Measurements from ENCODE around the gene TP53RK. TPM values are rescaled to one million over a fixed set of nuclear protein-coding genes. Genes with fewer than 3 reads are reported as not detected.

TP53RK gene
- total RNA-seq, 1 experiment from 2014 or later: 21.5 TPM

DNA sequence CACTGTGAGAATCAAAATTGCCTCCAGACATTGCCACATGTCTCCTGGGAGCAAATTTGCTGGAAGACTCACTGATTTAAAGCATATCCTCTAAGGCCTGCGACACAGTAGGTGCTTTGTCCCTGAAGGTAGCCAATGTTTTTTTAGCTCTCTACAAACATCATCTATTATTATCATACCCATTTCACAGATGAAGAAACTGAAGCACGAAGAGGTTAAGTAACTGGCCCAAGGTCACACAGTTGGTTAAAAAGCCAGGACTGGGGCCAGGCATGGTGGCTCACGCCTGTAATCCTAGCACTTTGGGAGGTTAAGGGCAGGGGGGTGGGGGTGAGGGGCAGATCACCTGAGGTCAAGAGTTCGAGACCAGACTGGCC, 50.4 kb downstream of the TP53RK start:
- WGBS (ENCODE audit: extremely low coverage, insufficient read length, low lambda C conversion rate): no CpG with 5 or more reads among the region's 4 CpGs
- DNase-seq: no peak

More for the DNA sequence above, 50.4 kb downstream of the TP53RK start:
- H3K56ac ChIP-seq (ENCODE audit: insufficient read length, low read depth, low read length): no peak overlapping the region
- H3K27ac ChIP-seq (ENCODE audit: insufficient read length, low read depth, low read length): no peak overlapping the region
- H2AK5ac ChIP-seq (ENCODE audit: insufficient read length, low read length): no peak overlapping the region
- no peak overlapping the region for H4K8ac ChIP-seq (replicated peaks; ENCODE audit: insufficient read length, low read depth, low read length)
- peaks cover 35 to 40% of the 10 kb centered on the region in 2 experiments for H3K4me1 Mint-ChIP-seq
- H3K18ac ChIP-seq (ENCODE audit: insufficient read length, low read depth, low read length): no peak overlapping the region
- no peak overlapping the region for H4K91ac ChIP-seq (ENCODE audit: insufficient read length, low read depth, low read length)
- H4K5ac ChIP-seq (ENCODE audit: insufficient read length, low read depth, low read length): no peak overlapping the region
- H3K9me3 ChIP-seq (ENCODE audit: control insufficient read depth, low read depth, low read length): no peaks in the 10 kb centered on the region
- H2BK120ac ChIP-seq (ENCODE audit: low read depth, low read length, poor library complexity, severe bottlenecking): no peak overlapping the region
- no peak overlapping the region for H3T11ph ChIP-seq (ENCODE audit: low read length)
- H2AFZ ChIP-seq (ENCODE audit: low read length): no peak overlapping the region
- H3K9ac ChIP-seq (ENCODE audit: extremely low read depth, insufficient read length, low read length): no peak overlapping the region
- no peak overlapping the region for H2BK5ac ChIP-seq (ENCODE audit: insufficient read length, low read length)
- no peak overlapping the region for H2BK12ac ChIP-seq (ENCODE audit: insufficient read length, low read depth, low read length)
- no peak overlapping the region for H3K4ac ChIP-seq (ENCODE audit: low read depth, low read length)
- TF ChIP-seq, protein P1, sequence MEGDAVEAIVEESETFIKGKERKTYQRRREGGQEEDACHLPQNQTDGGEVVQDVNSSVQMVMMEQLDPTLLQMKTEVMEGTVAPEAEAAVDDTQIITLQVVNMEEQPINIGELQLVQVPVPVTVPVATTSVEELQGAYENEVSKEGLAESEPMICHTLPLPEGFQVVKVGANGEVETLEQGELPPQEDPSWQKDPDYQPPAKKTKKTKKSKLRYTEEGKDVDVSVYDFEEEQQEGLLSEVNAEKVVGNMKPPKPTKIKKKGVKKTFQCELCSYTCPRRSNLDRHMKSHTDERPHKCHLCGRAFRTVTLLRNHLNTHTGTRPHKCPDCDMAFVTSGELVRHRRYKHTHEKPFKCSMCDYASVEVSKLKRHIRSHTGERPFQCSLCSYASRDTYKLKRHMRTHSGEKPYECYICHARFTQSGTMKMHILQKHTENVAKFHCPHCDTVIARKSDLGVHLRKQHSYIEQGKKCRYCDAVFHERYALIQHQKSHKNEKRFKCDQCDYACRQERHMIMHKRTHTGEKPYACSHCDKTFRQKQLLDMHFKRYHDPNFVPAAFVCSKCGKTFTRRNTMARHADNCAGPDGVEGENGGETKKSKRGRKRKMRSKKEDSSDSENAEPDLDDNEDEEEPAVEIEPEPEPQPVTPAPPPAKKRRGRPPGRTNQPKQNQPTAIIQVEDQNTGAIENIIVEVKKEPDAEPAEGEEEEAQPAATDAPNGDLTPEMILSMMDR (conservative IDR thresholded peaks at IDR 0.05): no peak
- peaks cover 3% of the 10 kb centered on the region for H4K20me1 ChIP-seq (ENCODE audit: control insufficient read depth, insufficient read depth, insufficient read length)
- H3K4me3 Mint-ChIP-seq: no peak overlapping the region
- peaks cover 2% of the 10 kb centered on the region; the same call in 1 of the 2 replicates for H3K27me3 Mint-ChIP-seq (ENCODE audit: low read depth)
- no peak overlapping the region for H3K4me2 ChIP-seq (ENCODE audit: insufficient read depth, insufficient read length, low read length)
- H3K23me2 ChIP-seq (ENCODE audit: insufficient read length, low read depth, low read length, poor library complexity, severe bottlenecking): no peaks in the 10 kb centered on the region
- no peaks in the 10 kb centered on the region for H3K27me3 ChIP-seq (ENCODE audit: insufficient read depth, low read length)
- H3K23ac ChIP-seq (ENCODE audit: insufficient read length, low read depth, low read length): no peak overlapping the region
- H2BK20ac ChIP-seq (ENCODE audit: low read depth, low read length, poor library complexity, severe bottlenecking): no peak overlapping the region
- no peak overlapping the region for H2BK15ac ChIP-seq (ENCODE audit: low read depth, low read length)
- peaks cover 1 to 6% (median 2%) of the 10 kb centered on the region in 3 experiments; a peak in 4 of 7 replicates for H3K36me3 Mint-ChIP-seq (ENCODE audit: insufficient read depth in 1 of 3, low read depth in 3 of 3)
- no peak overlapping the region; a peak in 1 of 7 replicates for H3K27ac Mint-ChIP-seq
- no peak overlapping the region for H3K14ac ChIP-seq (ENCODE audit: insufficient read depth, low read length)
- H3K9me3 Mint-ChIP-seq: no peaks in the 10 kb centered on the region; a peak in 2 of 5 replicates
- H3K4me1 ChIP-seq (ENCODE audit: insufficient read depth, low read length): no peaks in the 10 kb centered on the region
- H3K79me2 ChIP-seq (ENCODE audit: insufficient read depth, low read length): no peaks in the 10 kb centered on the region
- no peaks in the 10 kb centered on the region for H3K79me1 ChIP-seq (ENCODE audit: insufficient read depth, low read depth, low read length, poor library complexity, severe bottlenecking)
